Stimulated activated CD4-positive, alpha-beta T cell treated with anti-CD3 and anti-CD28 coated beads, Interleukin-1b, Interleukin-23, amount 100 ng/mL, for 1 hour (primary cell): ENCODE data around the gene DLX4.

Source experiments
- DNase-seq, 2 donors: peaks; one replicate each; pipeline ENCODE4 v3.0.0-alpha.2; 2020; ENCODE audit warnings: low read depth in 2 of 2

Gene DLX4

GRCh38 chr17:49968405-49969133 lies 421 bp upstream of the DLX4 start:
- peak in 1 of 2 donors; percentile 52 for DNase-seq

- DNase-seq, result no peak
These were observed 902 bp downstream of the DLX4 start for GRCh38 chr17:49969795-49970389.

- no peak for DNase-seq
These were observed 1.5 kb downstream of the DLX4 start for GRCh38 chr17:49970498-49970897.

GRCh38 chr17:49971199-49971847 lies 2.3 kb downstream of the DLX4 start:
- no peak for DNase-seq

- no peak for DNase-seq
These were observed 3.0 kb downstream of the DLX4 start for GRCh38 chr17:49971848-49972485.

GRCh38 chr17:49972486-49973270 lies 3.7 kb downstream of the DLX4 start:
- no peak for DNase-seq

GRCh38 chr17:49973271-49973615 lies 4.3 kb downstream of the DLX4 start:
- no peak for DNase-seq

GRCh38 chr17:49975531-49975930 lies 6.5 kb downstream of the DLX4 start:
- DNase-seq, result no peak

- DNase-seq, result no peak
These were observed 7.3 kb downstream of the DLX4 start for GRCh38 chr17:49976163-49976827.

GRCh38 chr17:49976828-49977202 lies 7.8 kb downstream of the DLX4 start:
- DNase-seq, result no peak

- DNase-seq, result no peak
These were observed 8.7 kb downstream of the DLX4 start for GRCh38 chr17:49977463-49978389.

- no peak for DNase-seq
These were observed 9.5 kb downstream of the DLX4 start for GRCh38 chr17:49978501-49978900.

- DNase-seq, result no peak
These were observed 10.9 kb downstream of the DLX4 start for GRCh38 chr17:49979748-49980479.

- DNase-seq, result no peak
These were observed 11.8 kb downstream of the DLX4 start for GRCh38 chr17:49980703-49981197.

- no peak for DNase-seq
These were observed 15.3 kb downstream of the DLX4 start for GRCh38 chr17:49984283-49984682.

- no peak for DNase-seq
These were observed 15.8 kb downstream of the DLX4 start for GRCh38 chr17:49984776-49985175.

GRCh38 chr17:49985310-49985990 lies 16.5 kb downstream of the DLX4 start:
- no peak for DNase-seq

GRCh38 chr17:49986396-49987289 lies 17.7 kb downstream of the DLX4 start:
- no peak for DNase-seq
